ENCODE data around the gene UGT1A5. TPM values are rescaled to one million over a fixed set of nuclear protein-coding genes. Genes with fewer than 3 reads are reported as not detected.

Gene UGT1A5
- polyA plus RNA-seq, 1 of the 3 experiments (the other 2 are of a cell fraction): not detected

GRCh38 chr2:233758849-233759248 lies 46.1 kb downstream of the UGT1A5 start:
- no peak overlapping the region for H3K27ac ChIP-seq (ENCODE audit: low read depth in 2 of 2, low read length in 1 of 2)
- no peak overlapping the region for H3K4me2 ChIP-seq
- POLR2A ChIA-PET: no interaction called here
- no peaks in the 10 kb centered on the region for H3K9me3 ChIP-seq
- no peak overlapping the region for H3K4me3 ChIP-seq (ENCODE audit: low read depth in 2 of 2, low read length in 1 of 2)
- H3K9me2 ChIP-seq: no peaks in the 10 kb centered on the region
- CTCF ChIA-PET: no interaction called here
- no peak overlapping the region for H2AFZ ChIP-seq (ENCODE audit: low read depth)
- H3K4me1 ChIP-seq (ENCODE audit: control insufficient read depth in 1 of 2, insufficient read depth in 2 of 2, low read depth in 1 of 2, low read length in 1 of 2): no peaks in the 10 kb centered on the region
- no peak for DNase-seq
- H3K79me2 ChIP-seq (ENCODE audit: insufficient read depth): no peaks in the 10 kb centered on the region
- H4K20me1 ChIP-seq (ENCODE audit: insufficient read depth): no peaks in the 10 kb centered on the region
- no peaks in the 10 kb centered on the region for H3K36me3 ChIP-seq (replicated peaks in 1 of 2; ENCODE audit: control insufficient read depth in 1 of 2, insufficient read depth in 2 of 2, low read length in 1 of 2)
- no peak for TF ChIP-seq FOXJ3 (CRISPR knock-in tag; IDR thresholded peaks at IDR 0.05)
- H3F3A ChIP-seq (replicated peaks; ENCODE audit: insufficient read depth): no peaks in the 10 kb centered on the region
- H3K9ac ChIP-seq: no peak overlapping the region
- WGBS (ENCODE audit: low lambda C conversion rate): 72% methylated on average over 2 of the region's 2 CpGs
- no peaks in the 10 kb centered on the region for H3K27me3 ChIP-seq (ENCODE audit: insufficient read depth)

- 83% methylated on average over 6 of the region's 6 CpGs for WGBS (ENCODE audit: low lambda C conversion rate)
- Histone ChIP-seq H2AFZ (ENCODE audit: low read depth) (no peak within 1 kb of the TSS), H3K4me2 (no peak within 1 kb of the TSS), H3K4me3 (ENCODE audit: low read depth in 2 of 2, low read length in 1 of 2) (no peak within 1 kb of the TSS), H3K4me1 (ENCODE audit: control insufficient read depth in 1 of 2, insufficient read depth in 2 of 2, low read depth in 1 of 2, low read length in 1 of 2) (no peaks in the 10 kb centered on the region), H3K27me3 (ENCODE audit: insufficient read depth) (no peaks in the 10 kb centered on the region), H4K20me1 (ENCODE audit: insufficient read depth) (no peaks in the 10 kb centered on the region), H3K9ac (no peak within 1 kb of the TSS), H3K79me2 (ENCODE audit: insufficient read depth) (no peaks in the 10 kb centered on the region), H3F3A (replicated peaks; ENCODE audit: insufficient read depth) (no peaks in the 10 kb centered on the region), H3K27ac (ENCODE audit: low read depth in 2 of 2, low read length in 1 of 2) (no peak within 1 kb of the TSS), H3K9me2 (no peaks in the 10 kb centered on the region), H3K9me3 (no peaks in the 10 kb centered on the region), H3K36me3 (replicated peaks in 1 of 2; ENCODE audit: control insufficient read depth in 1 of 2, insufficient read depth in 2 of 2, low read length in 1 of 2) (no peaks in the 10 kb centered on the region)
- CTCF ChIA-PET: no interaction called here
- POLR2A ChIA-PET: no interaction called here
- TF ChIP-seq TCF12 (IDR thresholded peaks at IDR 0.05) (no peak), USF2 (IDR thresholded peaks at IDR 0.05; ENCODE audit: borderline replicate concordance, low read depth, low read length) (no peak), EP300 (IDR thresholded peaks at IDR 0.05; ENCODE audit: borderline replicate concordance in 1 of 2, low read depth in 1 of 2, low read length in 1 of 2) (no peak), USF1 (IDR thresholded peaks at IDR 0.05; ENCODE audit: borderline replicate concordance, low read depth) (no peak), SIN3A (IDR thresholded peaks at IDR 0.05; ENCODE audit: borderline replicate concordance, low read depth, low read length) (no peak), FOXM1 (IDR thresholded peaks at IDR 0.05; ENCODE audit: low read depth) (no peak), ELF1 (IDR thresholded peaks at IDR 0.05) (no peak), PBX3 (IDR thresholded peaks at IDR 0.05) (no peak), RCOR1 (IDR thresholded peaks at IDR 0.05; ENCODE audit: low read length) (no peak), NRF1 (IDR thresholded peaks at IDR 0.05; ENCODE audit: low read depth, low read length) (no peak)
- DNase-seq: no peak
Observed at GRCh38 chr2:233760043-233760442, 47.3 kb downstream of the UGT1A5 start, which contains the start of gene UGT1A1. Gene UGT1A1, plus strand, starts transcription at chr2:233760270. Its CDS starts 18 bp downstream, at chr2:233760288.
